IMR-90 (cell line): ENCODE measurements around the gene MGAT4A. TPM values are rescaled to one million over a fixed set of nuclear protein-coding genes. Genes with fewer than 3 reads are reported as not detected.

Source experiments
- ATAC-seq: fragments of 200-7000 bp; cut with Tn5 transposase; 2 replicates; pipeline ENCODE4 v1.9.1; 2020; ENCODE audit warnings: low read depth, mild to moderate bottlenecking, moderate library complexity
- BruUV-seq: library from RNA; stranded (reverse); fragments of 400-500 nt; replicated peaks from 2 replicates; lab custom pipeline; 2021; lab: Mats Ljungman, UMichigan
- CTCF ChIA-PET: fragments of 300-600 bp; formaldehyde crosslinking; extraction: SDS; loops from one replicate; lab custom pipeline; 2021; ENCODE audit warnings: antibody characterized with exemption; lab: Yijun Ruan, JAX
- POLR2A ChIA-PET: fragments of 300-600 bp; sonication (Branson Sonifier 250); formaldehyde crosslinking; loops from one replicate; lab custom pipeline; 2022; ENCODE audit warnings: antibody characterized with exemption; ENCODE audit not compliant: unreplicated experiment; lab: Charles Lee
- DNase-seq: peaks from one replicate; pipeline ENCODE4 v3.0.0; 2013
- H2AFZ ChIP-seq: replicated peaks from 2 replicates; pipeline ENCODE3; 2013; ENCODE audit warnings: low read length, mild to moderate bottlenecking; ENCODE audit not compliant: poor library complexity
- H2AK5ac ChIP-seq: 2 replicates; pipeline ENCODE4 v1.6.1; 2013; ENCODE audit warnings: low read depth, low read length, inconsistent platforms
- H2AK9ac ChIP-seq: replicated peaks from 2 replicates; pipeline ENCODE3; 2013; ENCODE audit warnings: mild to moderate bottlenecking, low read depth, low read length, moderate library complexity; ENCODE audit not compliant: poor library complexity
- H2BK120ac ChIP-seq: 2 replicates; pipeline ENCODE4 v1.6.1; 2013; ENCODE audit warnings: low read depth, low read length, inconsistent platforms
- H2BK15ac ChIP-seq: 3 replicates; pipeline ENCODE4 v1.6.1; 2013; ENCODE audit warnings: low read depth, low read length, inconsistent platforms
- H2BK20ac ChIP-seq: 2 replicates; pipeline ENCODE4 v1.6.1; 2013; ENCODE audit warnings: low read depth, mild to moderate bottlenecking, inconsistent platforms, low read length, moderate library complexity
- H2BK5ac ChIP-seq: 2 replicates; pipeline ENCODE4 v1.6.1; 2013; ENCODE audit warnings: mild to moderate bottlenecking, low read depth, low read length, inconsistent platforms; ENCODE audit not compliant: poor library complexity, severe bottlenecking
- H3K14ac ChIP-seq: replicated peaks from 2 replicates; pipeline ENCODE4 v1.6.1; 2013; ENCODE audit warnings: low read depth, low read length, inconsistent platforms
- H3K18ac ChIP-seq: 2 replicates; pipeline ENCODE4 v1.6.1; 2013; ENCODE audit warnings: low read depth, low read length, control low read depth
- H3K23ac ChIP-seq: 2 replicates; pipeline ENCODE4 v1.6.1; 2013; ENCODE audit warnings: low read depth, low read length, inconsistent platforms
- H3K27ac ChIP-seq: 2 replicates; pipeline ENCODE4 v1.5.1; 2013; ENCODE audit warnings: mild to moderate bottlenecking, control low read depth, low read length; ENCODE audit not compliant: insufficient read depth
- H3K27me3 ChIP-seq: 2 replicates; pipeline ENCODE4 v1.6.1; 2013; ENCODE audit warnings: low read length; ENCODE audit not compliant: control insufficient read depth, insufficient read depth
- H3K36me3 ChIP-seq: 2 replicates; pipeline ENCODE4 v1.6.1; 2013; ENCODE audit warnings: low read length, mixed read lengths; ENCODE audit not compliant: control insufficient read depth, insufficient read depth
- H3K4ac ChIP-seq: 2 replicates; pipeline ENCODE4 v1.6.1; 2013; ENCODE audit warnings: low read depth, low read length, inconsistent platforms
- H3K4me1 ChIP-seq: 2 replicates; pipeline ENCODE4 v1.6.1; 2013; ENCODE audit warnings: low read length, mixed read lengths; ENCODE audit not compliant: control insufficient read depth, insufficient read depth
- H3K4me2 ChIP-seq: 2 replicates; pipeline ENCODE4 v1.6.1; 2013; ENCODE audit warnings: low read depth, mild to moderate bottlenecking, control low read depth, low read length, moderate library complexity
- H3K4me3 ChIP-seq: 2 replicates; pipeline ENCODE4 v1.5.1; 2013; ENCODE audit warnings: low read depth, mild to moderate bottlenecking, control low read depth, low read length, moderate library complexity; ENCODE audit not compliant: insufficient read depth
- H3K56ac ChIP-seq: 2 replicates; pipeline ENCODE4 v1.6.1; 2013; ENCODE audit warnings: low read length, inconsistent platforms; ENCODE audit not compliant: insufficient read depth; ENCODE audit errors: extremely low read depth
- H3K79me1 ChIP-seq, 2 experiments: 2 replicates each; pipeline ENCODE4 v1.6.1; 2013; ENCODE audit warnings: low read length in 2 of 2, inconsistent platforms in 1 of 2, low read depth in 1 of 2
- H3K9ac ChIP-seq: 2 replicates; pipeline ENCODE4 v1.6.1; 2013; ENCODE audit warnings: low read depth, low read length, control low read depth
- H3K9me1 ChIP-seq: 2 replicates; pipeline ENCODE4 v1.6.1; 2013; ENCODE audit warnings: low read length, inconsistent platforms; ENCODE audit not compliant: insufficient read depth
- H3K9me3 ChIP-seq: 2 replicates; pipeline ENCODE4 v1.6.1; 2013; ENCODE audit warnings: low read length; ENCODE audit not compliant: control insufficient read depth, insufficient read depth
- H4K20me1 ChIP-seq: 2 replicates; pipeline ENCODE4 v1.6.1; 2013; ENCODE audit warnings: low read length, inconsistent platforms; ENCODE audit not compliant: insufficient read depth
- H4K5ac ChIP-seq: 2 replicates; pipeline ENCODE4 v1.6.1; 2013; ENCODE audit warnings: mild to moderate bottlenecking, low read depth, low read length, control low read depth
- H4K8ac ChIP-seq, 2 experiments: 2 replicates each; pipeline ENCODE4 v1.6.1; 2013; ENCODE audit warnings: low read depth in 2 of 2, low read length in 2 of 2, control low read depth in 1 of 2, inconsistent platforms in 1 of 2
- H4K91ac ChIP-seq: 2 replicates; pipeline ENCODE4 v1.6.1; 2013; ENCODE audit warnings: low read depth, low read length, inconsistent platforms; ENCODE audit not compliant: insufficient read depth
- BHLHE40 ChIP-seq: fragments of 150-350 bp; IDR thresholded peaks from 2 replicates; pipeline ENCODE4 v1.6.1; 2016; ENCODE audit warnings: mild to moderate bottlenecking, low read depth, low read length
- CEBPB ChIP-seq: IDR thresholded peaks from 2 replicates; pipeline ENCODE4 v1.6.1; 2012; ENCODE audit warnings: low read depth, low read length, improper control_type of control experiment
- CHD1 ChIP-seq: IDR thresholded peaks from 2 replicates; pipeline ENCODE4 v1.6.1; 2012; ENCODE audit warnings: low read depth, low read length, improper control_type of control experiment
- ELK1 ChIP-seq: fragments of 150-350 bp; IDR thresholded peaks from 2 replicates; pipeline ENCODE4 v1.6.1; 2016; ENCODE audit warnings: low read depth, mild to moderate bottlenecking, low read length, moderate library complexity, borderline replicate concordance
- MAZ ChIP-seq: IDR thresholded peaks from 2 replicates; pipeline ENCODE4 v1.6.1; 2012; ENCODE audit warnings: low read depth, mild to moderate bottlenecking, low read length, improper control_type of control experiment, moderate library complexity, borderline replicate concordance
- NFE2L2 ChIP-seq: fragments of 150-350 bp; IDR thresholded peaks from 2 replicates; pipeline ENCODE4 v1.6.1; 2016; ENCODE audit warnings: low read depth, mild to moderate bottlenecking, low read length
- WGBS, 2 experiments: methylation state at CpG; one replicate each; pipeline versions ENCODE4 v1.1.5 to v1.1.7; 2013; ENCODE audit warnings: missing lambda C conversion rate in 2 of 2; ENCODE audit not compliant: insufficient read length in 1 of 2; ENCODE audit errors: extremely low coverage in 2 of 2; 5-methylcytosine and 5-hydroxymethylcytosine counted together
- dilution Hi-C: fragments of 300-500 bp; cut with HindIII; formaldehyde crosslinking; loops from one replicate; pipeline ENCODE4 v1.14.3; 2018; ENCODE audit warnings: low sequenced_read_pairs; ENCODE audit not compliant: unreplicated experiment
- in situ Hi-C: fragments of 300-500 bp; cut with MboI; formaldehyde crosslinking; loops from 3 replicates; pipeline ENCODE4 v1.14.3; 2019; ENCODE audit warnings: low sequenced_read_pairs, inconsistent platforms, mixed read lengths
- intact Hi-C: fragments of 100-400 bp; cut with micrococcal nuclease; formaldehyde crosslinking; loops from 2 replicates; pipeline ENCODE4 v1.10.0; 2022
- polyA plus RNA-seq, 3 experiments: library from polyadenylated mRNA; depleted of rRNA; stranded (reverse); fragments of >200 nt; gene quantifications; 2 replicates each; pipeline ENCODE4 v1.2.3, GENCODE V29; 2012; ENCODE audit warnings: low replicate concordance in 1 of 3
- total RNA-seq: library from RNA; depleted of rRNA; stranded (reverse); fragments of >200 nt; gene quantifications from 2 replicates; pipeline ENCODE4 v1.2.3, GENCODE V29; 2012

The MGAT4A gene
- total and polyA plus RNA-seq, 2 of the 4 experiments (the other 2 are of a cell fraction): under 0.01 TPM; not detected in 1

- no peak overlapping the region for H2BK20ac ChIP-seq
- H2AK5ac ChIP-seq: no peak overlapping the region
- no peak overlapping the region for H3K9ac ChIP-seq
- WGBS, 2 experiments: 0% methylated on average over 3 of the region's 9 CpGs; no CpG with 5 or more reads in 1 of the 2 experiments
- H3K9me3 ChIP-seq: no peaks in the 10 kb centered on the region
- no peak overlapping the region for H2AFZ ChIP-seq
- H3K4me2 ChIP-seq: no peak overlapping the region
- ATAC-seq: no peak
- H3K4ac ChIP-seq: no peak overlapping the region
- CTCF ChIA-PET: no interaction called here
- no TSS peak for BruUV-seq
- POLR2A ChIA-PET: no interaction called here
- H3K79me1 ChIP-seq: no peaks in the 10 kb centered on the region
- DNase-seq: no peak
- no peak overlapping the region for H3K4me3 ChIP-seq
- no peak overlapping the region for H2BK120ac ChIP-seq
- no peaks in the 10 kb centered on the region for H3K9me1 ChIP-seq
- no peak overlapping the region for H4K8ac ChIP-seq
- H3K27ac ChIP-seq: no peak overlapping the region
- H3K18ac ChIP-seq: no peak overlapping the region
- in situ Hi-C loops: no loop called here
- no peaks in the 10 kb centered on the region for H3K36me3 ChIP-seq
- H4K91ac ChIP-seq: no peak overlapping the region
- H4K20me1 ChIP-seq: no peaks in the 10 kb centered on the region
- H2BK15ac ChIP-seq: no peak overlapping the region
- no peak overlapping the region for H3K56ac ChIP-seq
- H3K23ac ChIP-seq: no peak overlapping the region
- H4K5ac ChIP-seq: no peak overlapping the region
- H2AK9ac ChIP-seq: no peak overlapping the region
- H3K27me3 ChIP-seq: peaks cover 14% of the 10 kb centered on the region
- H2BK5ac ChIP-seq: no peak overlapping the region
- H3K14ac ChIP-seq: no peak overlapping the region
- H3K4me1 ChIP-seq: no peaks in the 10 kb centered on the region
- TF ChIP-seq CHD1 (no peak), CEBPB (no peak), NFE2L2 (no peak), BHLHE40 (no peak), MAZ (no peak), ELK1 (no peak)
- intact Hi-C loops: no loop called here
- dilution Hi-C loops: no loop called here
Measured at GRCh38 chr2:98761267-98761781, 30.4 kb upstream of the MGAT4A start.
